GM21423 (cell line): ENCODE results near the gene CCDC74B.
"Not testable (repeated sequence)": the region's sequence is repeated elsewhere in the genome, so short reads cannot be mapped to it uniquely, and the experiment has no call there.

ENCODE experiments used
- ATAC-seq: cut with Tn5 transposase; IDR thresholded peaks from one replicate; pipeline ENCODE4 v1.9.1; 2021; ENCODE audit warnings: mild to moderate bottlenecking, moderate library complexity; ENCODE audit not compliant: unreplicated experiment

Gene CCDC74B

GRCh38 chr2:130145006-130145414 is at the start of gene CCDC74B:
TSS of gene CCDC74B (minus strand) at chr2:130145112. CDS start at chr2:130144996, 116 bp downstream.
- peak; percentile 95 for ATAC-seq

DNA sequence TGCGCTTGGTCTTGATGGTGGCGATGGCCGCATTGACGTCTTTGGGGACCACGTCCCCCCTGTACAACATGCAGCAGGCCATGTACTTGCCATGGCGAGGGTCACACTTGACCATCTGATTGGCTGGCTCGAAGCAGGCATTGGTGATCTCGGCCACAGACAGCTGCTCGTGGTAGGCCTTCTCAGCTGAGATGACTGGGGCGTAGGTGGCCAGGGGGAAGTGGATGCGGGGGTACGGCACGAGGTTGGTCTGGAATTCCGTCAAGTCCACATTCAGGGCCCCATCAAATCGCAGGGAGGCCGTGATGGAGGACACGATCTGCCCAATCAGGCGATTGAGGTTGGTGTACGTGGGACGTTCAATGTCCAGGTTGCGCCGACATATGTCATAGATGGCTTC is 48.9 kb upstream of the CCDC74B start:
- not testable (repeated sequence) for ATAC-seq

GRCh38 chr2:130192451-130192850 is 47.5 kb upstream of the CCDC74B start:
- ATAC-seq = not testable (repeated sequence)

GRCh38 chr2:130191319-130191718 is 46.4 kb upstream of the CCDC74B start:
- ATAC-seq = not testable (repeated sequence)

GRCh38 chr2:130190237-130190636 is 45.3 kb upstream of the CCDC74B start:
- no peak for ATAC-seq

DNA sequence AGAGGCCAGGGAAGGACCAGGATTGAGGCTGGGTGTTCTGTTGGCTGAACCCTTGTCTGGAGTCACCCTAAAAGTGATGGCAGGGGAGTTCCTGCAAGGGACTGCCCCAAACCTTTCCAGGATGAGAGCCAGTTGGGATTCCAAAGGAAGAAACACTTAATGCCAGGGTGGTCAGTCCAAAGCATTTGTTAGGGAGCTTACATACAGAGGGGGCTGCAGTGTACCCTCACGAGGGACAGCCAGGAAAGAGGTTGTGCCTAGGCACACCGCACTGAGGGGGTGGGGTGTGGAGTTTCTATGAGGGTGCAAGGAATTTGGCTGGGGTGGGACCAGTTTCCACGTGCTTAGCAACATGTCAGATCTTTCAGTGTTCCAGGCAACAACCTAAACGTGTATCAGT is 44.0 kb upstream of the CCDC74B start:
- not testable (repeated sequence) for ATAC-seq

- ATAC-seq = not testable (repeated sequence)
Observed at GRCh38 chr2:130187859-130188792, 43.2 kb upstream of the CCDC74B start.

- ATAC-seq = no peak
Observed at GRCh38 chr2:130187268-130187667, 42.4 kb upstream of the CCDC74B start.

- ATAC-seq = no peak
Observed at GRCh38 chr2:130186391-130186790, 41.5 kb upstream of the CCDC74B start.

DNA sequence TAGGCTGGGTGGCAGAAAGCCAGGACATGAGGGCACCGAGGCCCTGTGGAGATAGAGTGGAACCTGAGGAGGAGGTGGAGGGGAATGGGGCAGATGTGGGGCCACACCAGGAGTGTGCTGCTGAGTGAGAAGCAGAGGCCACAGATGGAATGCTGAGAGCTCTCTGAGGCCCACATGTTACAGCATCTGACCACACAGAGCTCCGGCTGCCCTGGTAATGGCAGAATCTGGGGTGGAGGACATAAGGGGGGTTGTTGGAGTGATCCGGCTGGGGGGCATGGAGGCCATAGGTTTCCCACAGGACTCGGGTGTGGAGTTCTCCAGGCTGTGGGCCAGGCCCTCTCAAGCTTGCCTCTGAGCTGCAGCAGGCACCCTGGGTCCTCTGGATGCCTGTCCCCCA is 41.0 kb upstream of the CCDC74B start:
- no peak for ATAC-seq

- ATAC-seq = no peak
Observed at GRCh38 chr2:130185436-130185835, 40.5 kb upstream of the CCDC74B start.

DNA sequence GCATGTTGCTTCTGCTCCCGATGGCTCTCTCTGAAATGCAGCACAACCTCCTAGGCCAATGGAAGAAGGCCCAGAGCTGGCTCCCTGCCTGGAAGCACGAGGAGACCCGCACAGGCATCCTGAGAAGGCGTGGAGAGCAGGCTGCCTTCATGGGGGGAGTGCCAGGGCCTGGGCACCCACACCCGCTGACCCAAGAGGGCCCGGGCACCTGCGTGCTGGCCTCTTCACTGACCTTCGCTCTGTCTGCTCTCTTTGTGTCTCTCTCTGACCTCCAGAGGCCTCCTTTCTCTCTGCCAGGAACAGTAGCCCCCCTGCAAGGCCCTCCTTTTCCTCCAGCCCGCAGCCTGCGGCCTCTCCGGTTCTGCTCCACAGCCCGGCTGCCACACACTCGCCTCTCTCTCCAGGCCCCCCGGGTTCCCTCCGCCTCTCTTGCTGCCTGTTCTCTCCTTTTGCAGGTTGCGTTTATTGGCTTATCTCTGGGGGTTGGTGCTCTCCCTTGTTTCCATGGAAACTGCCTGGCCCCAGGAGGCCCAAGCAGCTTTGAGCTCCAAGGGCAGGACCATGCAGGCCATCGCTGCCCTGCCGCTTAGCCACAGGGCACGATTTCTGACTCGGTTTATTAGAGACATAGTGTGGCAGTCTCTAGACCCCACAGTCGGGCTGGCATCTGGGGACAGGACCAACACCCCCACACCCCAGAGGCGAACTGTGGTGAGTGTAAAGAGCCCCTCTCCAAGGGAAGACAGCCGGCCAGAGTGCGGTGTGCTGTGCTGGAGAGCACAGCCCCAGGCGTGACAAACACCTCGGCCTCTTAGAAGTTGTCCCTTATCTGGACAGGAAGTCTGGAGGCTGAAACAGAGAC is 38.8 kb upstream of the CCDC74B start:
- no peak for ATAC-seq

DNA sequence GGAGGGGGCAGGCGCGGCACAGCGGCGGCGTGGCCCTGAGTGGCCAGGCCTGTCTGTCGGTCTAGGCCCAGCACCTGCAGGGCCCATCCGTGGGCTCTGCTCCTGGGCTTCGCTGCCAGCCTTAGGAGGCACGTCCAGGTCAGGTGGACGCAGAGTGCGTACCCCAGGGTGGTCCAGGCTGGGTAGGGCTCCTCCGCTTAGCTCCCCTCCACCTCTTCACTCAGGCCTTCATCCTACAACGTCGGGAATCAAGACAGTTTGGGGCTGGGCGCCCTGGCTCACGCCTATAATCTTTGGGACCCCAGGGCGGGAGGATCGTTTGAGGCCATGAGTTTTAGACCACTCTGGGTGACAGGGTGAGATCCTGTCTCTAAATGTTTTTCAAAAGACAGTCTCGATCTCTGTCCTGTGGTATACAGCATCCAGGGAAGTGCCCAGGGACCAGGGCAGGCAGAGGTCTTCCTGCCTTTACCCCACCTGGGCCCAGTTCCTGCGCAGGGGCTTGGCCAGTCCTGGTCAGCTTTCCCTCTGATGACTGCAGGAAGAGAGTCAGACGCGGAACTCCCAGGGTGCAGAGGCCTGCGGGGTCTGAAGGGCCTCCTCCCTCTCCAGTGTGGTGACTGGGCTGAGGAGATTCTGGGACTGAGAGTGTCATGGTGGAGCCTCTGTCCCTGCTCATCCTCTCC is 38.1 kb upstream of the CCDC74B start:
- peak; percentile 14 for ATAC-seq

- ATAC-seq = peak; percentile 79
Observed at GRCh38 chr2:130181880-130182682, 37.2 kb upstream of the CCDC74B start, which contains the start of gene MZT2B. TSS of gene MZT2B (plus strand) at chr2:130182262. CDS start at chr2:130182283, 21 bp downstream.

GRCh38 chr2:130181325-130181879 is 36.5 kb upstream of the CCDC74B start, which contains the start of gene SMPD4:
TSS of gene SMPD4 (minus strand) at chr2:130181602. CDS start at chr2:130176592, 5,010 bp downstream.
- ATAC-seq = peak; percentile 51

DNA sequence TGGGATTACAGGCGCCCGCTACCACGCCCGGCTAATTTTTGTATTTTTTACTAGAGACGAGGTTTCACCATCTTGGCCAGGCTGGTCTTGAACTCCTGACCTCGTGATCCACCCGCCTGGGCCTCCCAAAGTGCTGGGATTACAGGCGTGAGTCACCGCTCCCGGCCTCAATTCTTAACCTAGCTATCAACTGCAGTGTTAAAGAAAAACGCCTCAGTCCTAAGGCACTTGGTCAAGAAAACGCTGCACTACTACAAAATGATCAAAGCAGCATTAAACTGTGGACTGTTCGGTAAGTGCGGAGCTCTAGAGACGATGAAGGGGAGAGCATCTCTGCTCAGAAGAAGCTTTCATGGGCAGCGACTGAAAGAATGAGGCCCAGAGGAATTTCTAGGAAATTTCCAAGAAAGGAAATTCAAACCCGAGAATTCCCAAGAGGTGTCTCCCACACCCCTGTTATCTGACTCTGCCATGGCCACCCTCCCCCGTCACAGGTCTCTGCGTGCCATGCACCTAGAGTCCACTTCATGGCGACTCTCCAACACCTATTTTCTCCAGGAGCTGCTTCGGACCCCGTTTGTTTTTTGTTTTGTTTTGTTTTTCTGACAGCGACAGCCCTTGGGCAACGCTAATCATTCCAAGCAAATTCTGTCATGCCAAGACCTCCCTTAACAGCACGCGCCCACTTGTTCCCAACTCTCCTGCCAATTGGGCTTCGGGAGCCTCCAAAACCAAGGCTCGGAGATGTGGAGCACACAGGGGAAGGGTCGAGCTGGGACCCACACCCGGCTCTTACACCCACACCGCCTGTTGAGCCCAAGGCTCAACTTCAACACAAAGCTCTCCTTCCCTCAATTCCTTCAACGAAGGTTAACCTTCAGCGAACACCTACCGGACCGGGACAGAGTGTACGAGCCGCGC is 35.8 kb upstream of the CCDC74B start:
- ATAC-seq = not testable (repeated sequence)

DNA sequence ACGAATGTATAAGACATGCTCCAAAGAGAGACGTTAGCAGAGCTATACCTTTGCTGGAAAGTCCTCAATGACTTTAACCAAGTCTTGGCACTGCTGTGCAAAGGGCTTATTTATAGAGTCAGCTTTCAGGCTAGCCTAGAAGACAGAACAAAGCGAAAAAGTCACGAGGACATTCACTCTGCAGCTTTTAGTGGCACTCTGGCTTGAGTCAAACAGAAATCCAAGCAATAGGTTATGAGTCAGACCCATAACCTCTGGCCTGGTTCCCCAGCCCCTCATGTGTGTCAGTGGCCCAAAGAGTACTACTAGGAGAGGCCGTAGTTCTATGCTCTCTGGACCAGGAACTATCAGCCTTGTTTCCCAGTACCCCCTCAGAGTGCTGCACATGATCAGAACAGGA is 30.0 kb upstream of the CCDC74B start:
- ATAC-seq = not testable (repeated sequence)

- ATAC-seq = no peak
Observed at GRCh38 chr2:130169896-130170295, 25.0 kb upstream of the CCDC74B start.
